NCI-H460 (cell line): Measurements from ENCODE around the gene FAT2. TPM values are rescaled to one million over a fixed set of nuclear protein-coding genes. Genes with fewer than 3 reads are reported as not detected.

Experiments used
- DNase-seq: peaks from one replicate; pipeline ENCODE4 v3.0.0-alpha.2; 2016; ENCODE audit warnings: low read depth; ENCODE audit errors: extremely low read depth
- polyA plus RNA-seq: library from polyadenylated mRNA; depleted of rRNA; stranded (reverse); fragments of >200 nt; gene quantifications from 2 replicates; pipeline ENCODE4 v1.2.3, GENCODE V29; 2014; cell fraction: nucleus; rRNA removed
- total RNA-seq: library from RNA; depleted of rRNA; stranded (reverse); fragments of >200 nt; shearing (Covaris generic); gene quantifications from 2 replicates; pipeline ENCODE4 v1.2.3, GENCODE V29; 2014; rRNA removed

Gene FAT2, protein sequence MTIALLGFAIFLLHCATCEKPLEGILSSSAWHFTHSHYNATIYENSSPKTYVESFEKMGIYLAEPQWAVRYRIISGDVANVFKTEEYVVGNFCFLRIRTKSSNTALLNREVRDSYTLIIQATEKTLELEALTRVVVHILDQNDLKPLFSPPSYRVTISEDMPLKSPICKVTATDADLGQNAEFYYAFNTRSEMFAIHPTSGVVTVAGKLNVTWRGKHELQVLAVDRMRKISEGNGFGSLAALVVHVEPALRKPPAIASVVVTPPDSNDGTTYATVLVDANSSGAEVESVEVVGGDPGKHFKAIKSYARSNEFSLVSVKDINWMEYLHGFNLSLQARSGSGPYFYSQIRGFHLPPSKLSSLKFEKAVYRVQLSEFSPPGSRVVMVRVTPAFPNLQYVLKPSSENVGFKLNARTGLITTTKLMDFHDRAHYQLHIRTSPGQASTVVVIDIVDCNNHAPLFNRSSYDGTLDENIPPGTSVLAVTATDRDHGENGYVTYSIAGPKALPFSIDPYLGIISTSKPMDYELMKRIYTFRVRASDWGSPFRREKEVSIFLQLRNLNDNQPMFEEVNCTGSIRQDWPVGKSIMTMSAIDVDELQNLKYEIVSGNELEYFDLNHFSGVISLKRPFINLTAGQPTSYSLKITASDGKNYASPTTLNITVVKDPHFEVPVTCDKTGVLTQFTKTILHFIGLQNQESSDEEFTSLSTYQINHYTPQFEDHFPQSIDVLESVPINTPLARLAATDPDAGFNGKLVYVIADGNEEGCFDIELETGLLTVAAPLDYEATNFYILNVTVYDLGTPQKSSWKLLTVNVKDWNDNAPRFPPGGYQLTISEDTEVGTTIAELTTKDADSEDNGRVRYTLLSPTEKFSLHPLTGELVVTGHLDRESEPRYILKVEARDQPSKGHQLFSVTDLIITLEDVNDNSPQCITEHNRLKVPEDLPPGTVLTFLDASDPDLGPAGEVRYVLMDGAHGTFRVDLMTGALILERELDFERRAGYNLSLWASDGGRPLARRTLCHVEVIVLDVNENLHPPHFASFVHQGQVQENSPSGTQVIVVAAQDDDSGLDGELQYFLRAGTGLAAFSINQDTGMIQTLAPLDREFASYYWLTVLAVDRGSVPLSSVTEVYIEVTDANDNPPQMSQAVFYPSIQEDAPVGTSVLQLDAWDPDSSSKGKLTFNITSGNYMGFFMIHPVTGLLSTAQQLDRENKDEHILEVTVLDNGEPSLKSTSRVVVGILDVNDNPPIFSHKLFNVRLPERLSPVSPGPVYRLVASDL (N-terminal part only)
- total RNA-seq = not detected in 2 replicates
- not detected in 2 replicates for polyA plus RNA-seq

DNA sequence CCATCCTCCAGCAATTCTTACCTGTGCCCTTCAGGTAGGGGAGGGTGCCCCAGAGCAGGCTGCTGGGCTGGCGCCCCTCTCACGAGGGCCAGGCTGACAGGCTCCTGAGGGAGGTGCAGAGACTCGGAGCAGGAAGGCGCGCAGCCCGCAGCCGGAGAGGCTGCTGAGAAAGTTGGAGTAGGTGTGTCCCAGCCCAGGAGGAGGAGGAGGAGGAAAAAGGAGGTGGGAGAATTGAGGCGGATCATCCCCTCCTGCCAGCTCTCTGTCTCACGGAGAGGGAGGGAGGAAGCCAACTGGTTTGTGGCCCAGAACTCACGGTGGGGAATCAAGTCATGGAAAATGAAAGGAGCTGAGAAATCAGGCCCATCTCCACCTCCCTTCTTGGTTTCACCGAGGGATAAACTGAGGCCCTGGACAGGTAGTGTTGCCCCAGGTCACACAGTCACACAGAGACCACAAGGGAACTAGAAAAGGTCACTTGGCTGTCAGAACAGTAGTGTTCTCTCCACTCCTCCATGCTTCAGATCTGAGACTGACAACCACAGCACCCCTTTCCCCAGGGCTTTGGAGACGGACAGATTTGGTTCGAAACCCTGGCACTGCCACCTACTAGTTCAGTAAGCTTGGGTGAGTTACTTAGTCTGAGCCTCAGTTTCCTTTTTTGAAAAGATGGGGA lies at the start of gene FAT2:
TSS of gene FAT2 (minus strand) at position 188 of the 676 bp plus-strand sequence. CDS start 22,400 bp downstream, outside the sequence.
- DNase-seq = no peak

DNA sequence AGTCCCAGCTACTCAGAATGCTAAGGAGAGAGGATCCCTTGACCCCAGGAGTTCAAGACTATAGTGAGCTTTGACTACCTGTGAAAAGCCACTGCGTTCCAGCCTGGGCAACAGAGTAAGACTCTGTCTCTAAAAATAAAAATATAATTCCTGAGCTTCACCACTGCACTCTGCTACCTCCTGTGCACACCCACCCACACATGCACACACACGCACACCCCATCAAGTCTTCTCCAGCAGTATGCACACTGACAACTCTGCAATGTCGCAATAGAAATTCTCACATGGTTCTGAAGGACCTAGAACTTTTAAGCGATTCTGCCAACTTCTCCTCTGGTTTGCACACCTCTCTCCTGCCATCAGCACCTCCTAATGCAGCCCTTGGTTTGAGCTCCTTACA lies 47.5 kb upstream of the FAT2 start:
- no peak for DNase-seq

DNA sequence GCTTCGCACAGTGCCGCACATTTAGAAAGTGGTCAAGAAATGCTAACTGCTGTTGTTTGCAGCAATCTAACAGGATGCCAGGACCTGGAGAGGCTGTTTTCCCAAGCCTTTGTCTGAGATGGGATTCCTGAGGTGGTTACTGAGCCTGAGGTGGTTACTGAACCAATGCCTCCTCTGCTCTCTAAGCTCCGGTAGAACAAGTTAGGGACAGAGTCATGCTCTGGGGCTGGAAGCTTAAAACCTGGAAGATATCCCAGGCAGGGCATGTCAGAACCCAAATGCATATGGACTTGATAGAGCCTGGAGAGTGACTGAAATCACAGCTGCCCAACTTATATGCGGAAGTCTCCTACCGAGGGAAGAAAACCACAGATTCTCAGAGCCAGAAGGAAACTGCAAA lies 46.5 kb upstream of the FAT2 start:
- DNase-seq = no peak

DNA sequence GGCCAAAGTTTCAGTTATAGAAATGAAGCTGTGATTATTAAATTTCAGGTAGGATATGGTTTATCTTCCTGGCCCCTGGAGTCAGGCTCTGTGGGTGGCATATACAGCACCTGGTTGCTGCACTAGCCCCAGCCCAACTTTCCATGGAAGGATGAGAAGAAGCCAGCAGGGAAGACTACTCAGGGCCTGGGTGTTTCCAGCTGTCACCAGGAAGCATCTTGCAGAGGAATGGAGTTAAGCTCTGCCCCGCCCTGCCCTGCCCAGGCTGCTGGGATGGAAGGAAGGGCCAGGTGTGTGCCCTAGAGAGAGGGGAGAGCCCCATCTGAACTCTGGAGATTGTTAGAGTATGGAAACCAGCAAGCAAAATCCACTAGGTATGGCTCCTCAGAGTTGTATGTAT lies 42.8 kb upstream of the FAT2 start:
- no peak for DNase-seq

DNA sequence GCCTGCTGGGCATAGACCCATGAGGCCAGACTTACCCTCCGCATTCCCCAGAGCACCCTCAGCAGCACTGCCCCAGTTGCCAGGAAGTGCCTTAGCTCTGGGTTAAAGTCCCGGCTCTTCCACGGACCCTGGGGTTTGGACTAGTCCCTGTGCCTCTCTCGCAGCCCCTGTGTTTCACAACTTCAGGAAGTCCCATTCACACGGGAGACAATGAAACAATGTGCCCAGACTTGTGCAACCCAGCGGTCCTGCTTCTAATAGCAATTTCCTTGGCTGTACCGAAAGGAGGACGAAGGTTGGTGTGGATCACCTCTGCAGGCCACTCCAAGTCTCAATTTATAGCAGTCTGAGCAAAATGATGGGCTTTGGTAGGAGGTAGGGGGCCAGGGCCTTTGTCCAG lies 41.8 kb upstream of the FAT2 start:
- no peak for DNase-seq

DNA sequence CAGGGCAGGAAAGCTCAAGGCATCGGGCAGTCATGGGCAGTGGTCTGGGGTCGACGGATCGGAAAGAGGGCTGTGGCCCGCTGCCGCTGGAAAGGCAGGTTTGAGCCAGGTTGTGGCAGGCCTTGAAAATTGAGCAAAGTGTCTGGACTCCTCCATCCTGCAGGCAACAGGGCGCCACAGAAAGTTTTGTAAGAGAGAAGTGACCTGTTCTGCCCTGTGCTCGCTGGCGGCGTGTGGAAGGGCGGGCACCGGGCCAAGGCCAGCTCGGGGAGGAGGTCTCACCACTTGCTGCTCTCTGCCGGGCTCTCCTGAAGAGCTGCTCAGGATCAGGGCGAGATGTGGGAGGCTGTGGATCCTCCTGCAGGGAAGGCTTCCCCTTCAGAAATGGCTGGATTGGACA lies 41.4 kb upstream of the FAT2 start:
- no peak for DNase-seq

DNA sequence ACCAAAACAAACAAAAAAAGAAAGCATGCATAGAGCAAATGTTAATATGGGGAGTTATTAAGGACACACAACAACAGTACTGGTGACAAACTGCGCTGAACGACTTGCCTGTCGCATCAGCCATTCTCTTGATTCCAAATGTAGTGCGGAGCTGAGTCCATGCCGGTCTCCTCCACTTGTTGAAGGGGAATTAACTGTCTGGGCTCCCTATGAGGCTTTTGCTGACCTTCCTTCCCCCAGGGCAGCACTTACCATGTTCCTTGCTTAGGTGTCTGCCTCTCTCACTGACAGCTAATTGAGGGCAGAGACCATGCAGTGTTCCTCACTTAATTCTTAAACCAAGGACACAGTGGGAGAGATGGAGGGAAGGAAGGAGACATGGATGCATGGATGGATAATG lies 40.8 kb upstream of the FAT2 start:
- no peak for DNase-seq

DNA sequence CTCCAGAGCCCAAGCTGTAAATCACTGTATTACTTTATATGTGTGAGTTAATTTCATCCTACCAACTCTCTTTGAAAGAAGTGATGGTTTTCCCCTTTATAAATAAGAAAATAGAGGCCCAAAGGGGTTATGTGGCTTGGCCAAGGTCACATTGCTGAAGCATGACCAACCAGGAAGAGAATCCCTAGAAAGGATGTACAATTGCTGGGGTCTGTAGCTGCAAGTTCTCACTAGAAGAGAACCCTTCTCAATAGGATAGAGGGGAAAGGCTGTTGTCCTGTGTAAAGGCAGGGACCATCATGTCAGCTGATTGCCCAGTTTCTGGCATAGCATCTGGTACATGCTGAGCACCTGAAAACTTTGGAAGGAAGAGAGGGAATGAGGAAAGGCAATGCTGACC lies 39.0 kb upstream of the FAT2 start:
- no peak for DNase-seq

DNA sequence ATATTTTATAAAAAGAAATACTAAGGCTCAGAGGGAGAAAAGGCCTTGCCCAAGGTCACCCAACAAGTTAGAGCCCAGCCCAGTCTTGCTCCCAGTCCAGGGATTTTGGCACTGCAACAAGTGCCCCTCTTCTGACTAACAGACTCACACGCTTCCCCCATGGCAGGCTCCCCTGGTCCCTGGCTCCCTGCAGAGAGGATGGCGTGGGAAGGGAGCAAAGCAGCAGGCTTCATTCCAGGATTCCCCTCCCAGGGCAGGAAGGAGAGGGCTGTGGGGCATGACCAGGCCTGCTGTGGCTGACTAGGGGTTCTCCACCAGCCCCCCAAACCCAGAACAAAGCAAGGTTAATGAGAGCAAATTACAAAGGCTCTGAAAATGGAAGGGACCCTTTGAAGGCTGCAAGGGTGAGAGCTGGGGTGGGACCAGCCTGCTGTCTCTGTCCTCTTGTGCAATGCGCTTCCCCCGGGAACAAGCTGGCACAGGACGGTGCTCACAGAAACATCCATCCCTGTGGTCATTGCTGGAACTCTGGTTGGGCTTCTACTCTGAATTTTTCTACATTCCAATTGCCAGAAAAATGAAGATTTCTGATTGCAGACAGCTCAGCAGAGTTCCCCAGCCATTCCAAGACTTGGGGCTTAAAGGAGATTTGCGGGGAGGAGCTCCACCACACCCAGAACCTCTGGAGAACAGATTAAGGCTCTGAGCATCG lies 37.1 kb upstream of the FAT2 start:
- no peak for DNase-seq

DNA sequence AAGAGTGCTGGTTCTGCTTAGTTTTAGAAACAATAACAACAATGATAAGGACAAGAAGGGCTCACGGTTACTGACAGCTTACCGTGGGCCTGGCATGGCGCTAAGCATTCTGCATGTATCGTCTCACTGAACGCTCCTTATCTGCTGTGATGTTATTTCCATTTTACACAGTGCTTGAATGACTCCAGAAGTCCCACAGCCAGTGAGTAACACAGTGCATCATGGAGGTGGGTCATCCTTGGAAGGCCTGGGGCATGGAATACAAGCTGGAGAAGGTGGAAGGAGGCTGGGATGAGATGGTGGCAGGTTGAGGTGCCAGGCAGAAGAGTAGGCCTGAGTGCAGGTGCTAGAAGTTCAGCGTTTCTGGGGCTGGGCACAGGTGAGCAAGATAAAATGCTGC lies 36.5 kb upstream of the FAT2 start:
- no peak for DNase-seq

DNA sequence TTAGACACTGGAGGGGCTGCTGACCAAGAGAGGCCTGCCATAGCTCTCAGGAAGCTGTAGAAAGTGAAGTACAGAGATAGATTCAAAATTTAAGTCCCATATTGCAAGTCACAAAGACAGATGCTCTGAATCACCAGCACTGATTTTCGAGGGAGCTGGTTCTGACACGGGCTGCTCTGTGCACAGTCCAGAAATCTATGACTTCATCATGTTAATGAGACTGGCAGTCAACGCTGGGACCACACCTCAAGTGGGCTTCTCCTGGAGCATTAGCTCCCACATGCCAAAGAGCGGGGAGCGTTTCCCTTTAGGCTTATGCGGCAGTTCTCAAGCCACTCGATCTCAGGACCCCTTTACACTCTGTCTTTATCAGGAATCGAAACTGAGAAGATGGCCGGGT lies 34.2 kb upstream of the FAT2 start:
- no peak for DNase-seq

DNA sequence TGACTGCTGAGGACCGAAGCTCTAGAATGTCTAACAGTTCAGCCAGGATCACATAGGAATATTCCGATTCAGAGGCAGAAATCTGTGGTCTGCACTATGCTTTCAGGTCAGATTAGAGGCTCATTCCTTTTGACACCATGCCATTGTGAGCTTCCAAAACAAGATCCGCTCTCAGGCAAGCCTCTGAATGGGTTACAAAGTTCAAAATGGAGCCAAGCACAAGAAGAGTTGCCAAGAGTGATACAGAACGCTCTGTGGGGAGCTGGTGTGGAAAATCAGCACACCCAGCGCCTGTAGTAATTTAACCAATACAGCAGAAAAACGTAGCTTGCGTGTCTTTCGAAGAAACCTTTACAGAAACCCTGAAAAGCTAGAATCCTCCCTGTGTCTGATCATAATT lies 33.3 kb upstream of the FAT2 start:
- no peak for DNase-seq

DNA sequence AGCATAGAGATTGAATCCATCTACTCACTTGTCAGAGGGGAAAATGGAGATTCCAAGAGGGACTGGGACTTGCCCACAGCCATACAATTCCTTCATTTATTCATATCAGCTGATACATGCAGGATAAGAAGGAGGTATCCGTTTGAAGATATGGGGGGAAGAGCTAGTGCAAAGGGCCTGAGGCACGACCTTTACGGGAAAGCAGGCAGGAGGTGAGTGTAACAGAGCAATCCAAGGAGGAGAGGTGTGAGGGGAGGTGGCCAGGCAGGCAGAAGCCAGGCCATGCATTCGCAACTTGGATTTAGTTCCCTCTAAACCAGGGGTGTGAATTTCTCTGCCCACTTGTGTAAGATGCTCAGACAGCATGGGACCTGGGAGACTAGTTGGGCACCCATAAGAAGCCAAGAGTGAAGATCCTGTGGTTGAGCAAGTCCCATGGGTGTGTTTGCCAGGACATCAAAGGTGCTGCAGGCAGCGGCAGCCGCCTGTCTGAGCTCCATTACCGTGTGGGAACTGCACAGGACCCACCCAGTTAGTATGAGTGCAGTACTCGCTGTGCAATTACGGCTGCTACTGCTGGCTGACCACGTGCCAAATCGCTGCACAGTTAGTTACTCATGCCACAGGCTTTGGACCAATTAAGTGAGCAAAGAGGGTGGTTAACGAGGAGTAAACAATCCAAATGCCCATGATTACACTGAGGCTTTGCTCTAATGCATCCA lies 31.4 kb upstream of the FAT2 start:
- no peak for DNase-seq

DNA sequence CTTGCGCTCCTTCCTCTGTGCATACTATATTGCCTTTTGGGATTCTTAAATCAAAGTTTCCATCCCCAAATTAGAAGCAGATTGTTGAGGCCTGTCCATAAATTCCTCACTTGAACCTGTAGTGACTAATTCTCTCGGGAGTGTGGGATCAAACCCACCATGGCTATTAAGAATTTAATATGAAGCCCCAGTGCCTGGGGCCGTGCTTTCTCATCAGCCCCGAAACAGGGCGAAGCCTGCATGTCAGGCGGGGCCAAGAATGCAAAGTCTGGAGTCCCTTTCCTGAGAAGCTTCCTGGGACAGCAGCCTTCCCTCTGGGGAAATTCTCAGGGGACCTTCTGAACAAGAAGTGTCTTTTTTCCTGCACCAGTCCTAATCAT lies 29.3 kb upstream of the FAT2 start:
- DNase-seq = no peak

DNA sequence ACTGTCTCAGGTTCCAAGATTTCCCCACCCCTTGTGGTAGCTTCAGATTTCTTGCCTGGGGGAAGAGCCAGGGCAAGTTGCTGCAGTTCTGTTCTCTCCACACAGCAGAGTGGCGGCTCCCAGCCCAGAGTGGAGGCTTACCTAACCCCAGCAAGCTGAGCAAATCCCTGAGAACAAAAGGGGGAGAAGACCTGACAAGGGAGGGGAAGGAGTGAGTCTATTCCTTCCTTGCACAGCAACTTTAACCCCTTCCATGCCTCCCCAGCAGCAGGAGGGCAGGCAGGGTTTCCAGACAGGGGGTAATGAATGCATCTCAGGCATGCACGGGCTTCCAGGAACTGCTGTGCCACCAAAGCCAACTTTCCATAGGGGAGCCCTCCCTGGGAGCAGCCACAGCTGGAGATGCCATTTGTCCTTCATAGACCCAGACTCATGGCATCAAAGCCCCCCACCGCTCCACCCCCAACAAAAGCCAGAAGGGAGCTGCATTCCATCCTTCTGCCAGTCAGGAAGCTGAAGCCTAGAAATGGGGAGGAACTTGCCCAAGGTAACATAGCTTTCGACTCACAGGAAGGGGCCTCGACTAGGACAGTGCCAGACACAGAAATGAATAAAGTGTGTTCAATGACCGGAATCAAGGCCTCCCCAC lies 28.8 kb upstream of the FAT2 start:
- DNase-seq = no peak

DNA sequence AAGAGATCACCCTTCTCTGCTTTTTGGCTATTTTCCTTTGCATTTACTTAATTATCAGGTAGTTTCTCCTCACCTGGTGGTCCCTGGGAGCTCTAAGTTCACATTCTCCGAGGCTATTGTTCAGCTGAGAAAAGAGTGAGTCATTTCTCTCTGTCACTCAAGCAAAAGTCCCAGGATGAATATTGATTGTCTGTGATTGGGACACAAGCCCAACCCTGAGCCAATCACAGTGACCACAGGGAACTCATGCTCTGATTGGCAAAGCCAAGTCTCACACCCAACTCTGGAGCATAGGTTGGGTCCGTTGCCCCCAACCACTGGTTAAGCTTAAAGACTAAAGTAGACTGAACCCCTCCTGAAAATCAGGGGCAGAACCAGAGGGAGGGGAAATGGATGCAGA lies 27.8 kb upstream of the FAT2 start:
- DNase-seq = no peak

DNA sequence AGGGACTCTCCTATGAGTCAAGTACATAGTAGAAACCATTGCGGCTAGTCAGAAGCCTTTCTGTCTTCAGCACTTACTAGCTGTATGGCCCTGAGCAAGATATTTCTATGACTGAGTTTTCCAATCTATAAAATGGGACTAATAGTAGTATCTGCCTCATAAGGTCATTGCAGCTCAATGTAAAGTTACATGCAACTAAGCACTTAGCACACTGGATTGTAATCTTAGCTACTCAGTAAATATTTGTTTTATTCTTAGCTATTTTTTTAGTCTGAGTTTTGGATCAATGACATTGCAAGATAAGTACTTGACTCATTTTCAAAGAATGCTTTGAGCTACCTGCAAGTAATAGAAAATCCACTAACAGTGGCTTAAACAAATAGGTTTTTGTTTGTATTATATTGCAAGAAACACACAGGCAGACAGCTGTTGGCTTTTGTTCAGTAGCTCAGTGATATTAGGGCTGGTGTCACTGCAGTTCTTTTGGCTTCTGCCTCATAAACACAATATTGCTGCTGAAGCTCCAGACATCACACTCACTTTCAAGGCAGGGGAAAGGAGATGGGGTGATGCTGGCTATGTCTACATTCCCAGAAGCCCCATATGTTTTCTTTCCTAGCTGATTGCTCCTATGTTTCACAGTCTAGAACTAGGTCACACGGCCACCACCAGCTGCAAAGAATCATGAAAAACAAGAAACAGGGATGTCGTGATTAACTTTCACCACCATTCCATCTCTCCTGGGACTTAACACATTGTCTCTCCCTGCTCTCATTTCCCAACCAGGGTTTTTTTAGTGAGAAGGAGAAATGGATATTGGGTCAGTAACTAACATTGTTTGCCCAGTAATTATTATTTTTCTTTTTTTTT lies 26.9 kb upstream of the FAT2 start:
- no peak for DNase-seq

DNA sequence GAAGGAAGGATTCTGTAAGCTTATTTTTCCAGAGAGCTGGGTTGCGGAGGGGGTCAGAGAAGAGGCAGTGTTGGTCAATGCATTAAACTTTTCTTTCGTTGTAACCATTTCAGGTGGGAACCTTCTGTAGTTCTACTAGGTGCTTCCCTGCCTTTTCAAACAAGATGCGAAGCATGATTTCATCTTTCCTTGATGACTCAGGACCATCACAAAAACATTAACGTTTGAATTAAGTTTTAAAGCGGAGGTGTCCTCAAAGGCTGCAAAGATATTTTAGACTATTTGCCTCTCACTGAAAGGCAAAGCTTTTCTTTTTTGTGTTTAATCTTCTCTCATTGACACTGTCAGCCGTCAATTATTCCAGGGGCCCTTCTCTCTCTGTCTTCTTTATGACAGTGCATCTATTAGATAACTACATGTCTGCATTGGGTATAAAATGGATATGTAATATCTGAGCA lies 26.3 kb upstream of the FAT2 start:
- DNase-seq = no peak
